NCI-H2196 (cell line): ENCODE measurements around the gene PTPRQ.

Experiments
- DNase-seq: peaks from one replicate; lab custom pipeline; 2025; ENCODE audit not compliant: unreplicated experiment; lab: John Stamatoyannopoulos, UW

Gene PTPRQ

DNA sequence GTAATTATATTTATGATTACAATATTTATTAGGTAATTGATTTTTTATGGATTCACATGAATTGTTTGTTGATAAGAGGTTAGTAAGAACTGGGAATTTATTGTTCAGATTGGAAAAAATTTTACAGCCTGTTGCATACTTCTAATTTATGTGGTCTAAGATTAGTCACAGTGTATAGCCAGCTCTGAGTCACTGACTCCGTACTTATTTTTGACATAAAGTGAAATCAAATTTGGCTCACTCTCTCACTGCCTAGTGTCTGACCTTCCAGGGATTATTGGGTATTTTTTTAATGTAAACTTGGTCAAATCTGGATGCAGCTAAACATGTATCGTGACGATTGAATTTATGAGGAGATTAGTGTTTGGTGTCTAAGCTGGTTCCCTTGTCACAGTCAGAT, 109.3 kb downstream of the PTPRQ start:
- no peak for DNase-seq

DNA sequence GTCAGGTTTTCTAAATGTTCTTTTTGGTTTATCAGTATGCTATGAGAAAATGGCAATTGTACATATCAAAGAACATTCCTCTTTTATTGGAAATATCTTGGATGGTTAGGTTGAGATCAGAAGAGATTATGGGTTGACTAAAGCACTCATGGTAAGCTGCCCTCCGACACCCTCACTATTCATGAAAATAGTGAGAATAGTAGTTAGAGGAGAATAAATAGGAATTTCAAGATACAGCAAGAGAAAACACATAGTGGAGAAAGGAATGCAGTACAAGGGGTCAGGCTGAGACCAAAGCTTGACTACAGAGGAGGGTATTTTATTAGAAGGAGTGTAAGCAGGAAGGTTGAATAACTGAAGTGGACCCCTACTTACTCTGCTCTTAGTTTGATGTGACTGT, 112.5 kb downstream of the PTPRQ start:
- DNase-seq = no peak

DNA sequence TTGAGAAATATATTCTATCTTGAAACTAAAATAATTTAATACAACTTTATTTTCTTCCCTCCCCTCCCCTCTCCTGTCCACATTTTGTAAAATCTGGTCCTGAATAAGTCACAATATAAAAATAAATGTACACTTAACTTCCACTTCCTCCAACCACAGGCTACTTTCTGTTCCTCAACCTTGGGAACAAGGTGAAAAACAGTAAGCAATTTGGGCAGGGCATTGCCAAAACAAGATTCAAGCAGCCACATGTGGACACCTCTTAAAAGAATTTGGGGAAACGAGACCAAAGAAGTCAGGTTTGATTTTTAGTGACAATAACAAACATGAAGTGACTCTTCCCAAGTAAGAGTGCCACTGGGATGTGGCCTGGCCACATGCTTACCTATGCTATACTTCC, 115.7 kb downstream of the PTPRQ start:
- DNase-seq = no peak

DNA sequence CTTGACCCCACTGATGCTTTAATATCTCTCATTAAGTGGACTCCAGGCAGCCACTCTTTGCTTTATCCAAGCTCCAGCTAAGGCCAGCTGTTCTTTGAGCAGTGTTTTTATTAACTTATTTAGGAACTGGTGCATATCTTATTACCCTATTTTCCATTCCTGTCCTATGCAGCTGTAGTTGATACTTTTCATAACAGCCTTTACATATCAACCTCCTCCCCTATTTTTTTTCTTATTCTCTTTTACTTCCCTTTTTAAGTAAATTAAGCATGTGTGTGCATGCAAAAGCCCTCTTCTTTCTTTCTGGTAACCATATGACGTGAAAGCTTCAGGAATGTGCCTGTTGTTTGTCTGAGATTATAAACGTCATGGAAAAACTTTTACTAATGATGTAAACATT, 121.2 kb downstream of the PTPRQ start:
- no peak for DNase-seq

DNA sequence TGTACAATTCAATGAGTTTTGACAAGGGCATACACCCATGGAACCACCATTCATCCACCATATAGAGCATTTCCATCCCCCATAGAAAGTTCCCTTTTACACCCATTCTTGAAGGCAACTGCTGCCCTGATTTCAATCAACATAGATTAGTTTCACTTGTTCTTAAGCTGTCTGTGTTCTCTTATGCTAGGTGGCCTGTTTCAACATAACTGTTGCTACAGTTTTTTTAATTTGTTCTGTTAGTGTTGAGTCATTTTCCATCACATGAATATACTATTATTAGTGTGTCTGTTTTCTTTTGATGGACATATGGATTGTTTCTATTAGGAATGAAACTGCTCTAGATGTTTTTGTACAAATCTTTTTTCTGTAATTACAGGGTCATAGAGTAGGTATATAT, 123.4 kb downstream of the PTPRQ start:
- DNase-seq = no peak

DNA sequence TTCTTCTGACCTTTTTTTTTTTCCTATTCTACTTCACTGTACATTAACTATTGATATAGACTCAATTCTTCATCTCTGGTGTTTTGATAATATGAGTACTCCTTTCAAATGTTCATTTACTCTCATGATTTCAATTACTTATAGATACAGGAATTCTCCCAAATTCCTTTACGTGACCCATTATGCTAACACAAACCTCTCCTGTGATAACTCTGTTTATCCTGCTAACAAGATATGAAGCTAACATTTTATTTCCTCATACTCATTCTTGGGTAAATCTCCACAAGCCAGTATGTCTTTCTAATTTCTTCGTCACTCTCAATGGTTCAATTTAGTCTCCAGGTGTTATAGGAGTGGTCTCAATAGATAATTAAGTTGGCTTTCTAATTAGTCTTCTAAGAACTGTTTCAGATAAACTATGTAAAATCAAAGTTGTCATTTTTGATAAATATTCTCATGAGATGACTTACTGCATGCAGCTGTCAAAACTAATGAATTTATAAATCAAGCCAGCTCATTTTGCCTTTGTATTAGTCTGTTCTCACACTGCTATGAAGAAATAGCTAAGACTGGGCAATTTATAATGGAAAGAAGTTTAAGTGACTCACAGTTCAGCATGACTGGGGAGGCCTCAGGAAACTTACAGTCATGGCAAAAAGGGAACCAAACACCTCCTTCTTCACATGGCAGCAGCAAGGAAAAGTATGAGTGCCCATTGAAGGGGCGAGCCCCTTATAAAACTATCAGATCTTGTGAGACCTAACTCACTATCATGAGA, 132.8 kb downstream of the PTPRQ start:
- DNase-seq = no peak

DNA sequence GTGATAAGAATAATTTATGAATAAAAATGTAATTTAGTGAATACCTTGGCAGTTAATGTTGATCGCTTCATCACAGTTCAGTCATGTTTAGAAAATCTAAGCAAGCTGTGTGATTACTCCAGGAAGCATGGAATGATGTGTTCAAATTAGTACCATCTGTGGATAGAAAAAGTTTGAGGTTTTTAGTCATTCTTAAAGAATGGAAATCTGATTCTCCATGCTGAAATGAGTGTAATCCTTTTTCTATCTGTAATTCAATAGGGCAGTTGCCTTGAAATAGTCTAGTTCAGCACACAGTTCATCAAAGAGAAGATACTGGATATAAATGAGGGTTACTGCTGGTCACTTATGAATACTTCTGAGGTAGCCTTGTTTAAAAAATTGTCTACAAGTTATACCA, 136.2 kb downstream of the PTPRQ start:
- no peak for DNase-seq

DNA sequence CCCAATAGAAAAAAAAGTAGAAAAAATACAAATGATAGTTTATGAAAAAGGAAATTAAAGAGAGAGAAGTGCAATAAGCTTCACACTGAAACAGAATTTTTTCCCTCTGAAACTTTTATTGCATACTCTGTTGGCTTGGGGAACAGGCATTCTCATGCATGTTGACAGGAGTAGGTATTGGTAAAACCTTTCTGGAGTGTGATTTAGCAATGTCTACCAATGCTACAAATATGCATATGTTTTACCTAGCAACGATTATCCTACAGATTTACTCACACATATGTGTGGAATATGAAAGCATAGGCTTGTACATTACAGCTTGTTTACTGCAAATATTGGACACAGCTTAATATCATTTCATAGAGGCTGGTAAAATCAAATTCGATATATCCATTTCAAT, 137.7 kb downstream of the PTPRQ start:
- no peak for DNase-seq

DNA sequence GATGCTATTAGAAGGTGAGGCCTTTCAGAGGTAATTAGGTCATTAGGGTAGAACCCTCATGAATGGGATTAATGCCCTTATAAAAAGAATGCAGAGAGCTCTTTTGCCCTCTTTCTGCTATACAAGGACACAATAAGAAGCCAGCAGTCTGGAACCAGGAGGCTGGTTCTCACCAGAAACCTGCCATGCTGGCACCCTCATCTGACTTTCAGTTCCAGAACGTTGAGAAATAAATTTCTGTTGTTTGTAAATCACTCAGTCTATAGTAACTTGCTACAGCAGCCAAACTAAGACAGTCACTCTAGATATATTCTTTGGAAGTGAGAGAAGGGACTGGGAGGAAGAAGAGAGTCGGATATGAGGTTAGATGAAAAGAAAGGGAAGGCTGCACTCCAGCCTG, 138.4 kb downstream of the PTPRQ start:
- no peak for DNase-seq

DNA sequence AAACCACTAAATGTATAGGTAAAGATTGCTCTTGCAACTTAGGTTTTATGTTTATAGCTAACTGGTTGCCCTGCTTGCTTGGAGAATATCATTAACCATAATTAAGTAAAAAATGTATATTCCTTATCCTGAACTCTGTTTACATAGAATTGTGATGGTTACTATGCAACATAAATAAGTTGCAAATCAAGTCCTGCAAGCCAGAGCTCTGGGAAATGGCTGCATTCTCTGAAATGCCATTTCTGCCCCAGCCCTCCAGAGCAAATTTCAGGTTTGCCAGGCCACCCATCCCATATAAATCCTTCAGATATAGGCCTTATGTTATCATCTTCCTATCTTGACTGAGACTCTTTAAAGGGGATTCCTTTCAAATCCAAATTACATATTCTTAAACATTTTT, 145.0 kb downstream of the PTPRQ start:
- no peak for DNase-seq

DNA sequence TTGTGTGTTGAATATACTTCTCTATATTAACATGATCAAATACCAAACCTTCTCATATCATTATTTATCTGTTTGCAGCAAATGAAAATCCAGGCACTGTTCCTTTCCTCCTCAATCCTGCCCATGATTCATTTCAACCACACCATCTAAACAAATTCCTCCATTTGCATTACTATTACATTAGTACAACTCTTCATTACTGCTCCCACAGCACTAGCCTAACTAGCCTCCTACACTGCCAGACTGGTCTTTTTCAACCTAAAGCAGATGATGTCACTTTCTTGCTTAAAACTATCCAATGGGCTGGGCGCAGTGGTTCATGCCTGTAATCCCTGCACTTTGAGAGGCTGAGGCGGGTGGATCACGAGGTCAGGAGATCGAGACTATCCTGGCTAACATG, 146.1 kb downstream of the PTPRQ start:
- DNase-seq = no peak

DNA sequence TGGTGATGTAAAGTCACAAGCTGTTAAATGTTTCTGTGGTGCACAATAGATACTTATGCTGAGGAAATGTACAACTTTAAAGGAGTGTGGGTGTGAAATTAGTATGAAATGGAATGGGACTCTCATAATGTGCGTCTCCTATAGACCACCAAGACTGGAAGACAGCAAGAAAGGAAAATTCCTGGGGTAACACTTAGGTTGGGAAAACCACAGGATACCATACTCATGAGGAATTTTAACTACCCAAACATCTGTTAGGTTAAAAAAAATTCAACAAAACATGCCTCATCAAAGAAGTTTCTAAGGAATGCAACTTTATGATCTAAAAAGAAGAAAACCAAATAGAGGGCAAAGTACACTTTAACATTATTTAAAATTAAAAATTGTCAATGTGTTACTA, 149.7 kb downstream of the PTPRQ start:
- DNase-seq = no peak

DNA sequence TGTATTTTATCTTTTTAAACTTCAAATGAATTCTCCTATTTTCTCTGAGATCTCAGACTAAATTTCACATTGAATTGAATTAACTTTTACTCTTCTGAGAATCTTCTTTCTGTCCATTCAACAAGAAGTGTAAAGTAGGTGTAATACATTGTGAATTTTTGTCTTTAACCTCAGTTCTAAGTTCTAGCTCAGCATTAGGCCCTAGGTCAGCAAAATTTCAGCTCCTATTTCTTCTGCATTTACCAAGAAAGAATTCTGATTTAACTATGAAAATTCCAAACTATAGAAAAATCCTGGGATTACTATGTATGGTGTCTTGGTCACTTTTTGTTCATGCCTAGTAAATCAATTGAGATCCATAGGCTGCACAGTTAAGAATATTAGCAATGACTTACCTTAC, 152.5 kb downstream of the PTPRQ start:
- DNase-seq = no peak

DNA sequence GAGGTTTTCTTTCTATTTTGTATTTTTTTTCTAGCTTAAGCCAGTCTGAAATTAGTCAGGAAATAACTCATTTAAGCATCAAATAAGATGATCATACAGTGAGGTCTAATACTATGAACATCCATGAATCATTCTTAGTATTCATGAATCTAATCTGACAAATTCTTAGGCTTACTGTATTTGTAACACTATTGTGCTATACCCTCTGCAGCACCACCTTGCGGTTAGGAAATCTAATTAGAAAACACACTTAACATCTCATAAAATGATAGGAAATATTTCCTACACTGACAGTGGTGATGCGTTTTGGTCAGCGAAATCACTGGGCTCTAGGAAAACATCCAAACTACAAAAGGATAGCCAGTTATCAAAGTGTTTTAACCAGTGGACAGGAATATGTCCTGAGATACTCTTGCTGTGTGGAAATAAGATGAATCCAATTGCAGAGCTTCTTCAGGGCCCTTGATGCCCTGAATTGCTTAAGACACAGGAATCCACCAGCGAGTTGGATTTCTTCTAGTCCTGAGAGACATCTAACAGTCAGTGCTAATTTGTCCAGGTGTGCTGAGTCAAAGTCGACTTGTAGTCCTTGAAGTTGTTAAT, 154.1 kb downstream of the PTPRQ start:
- no peak for DNase-seq

DNA sequence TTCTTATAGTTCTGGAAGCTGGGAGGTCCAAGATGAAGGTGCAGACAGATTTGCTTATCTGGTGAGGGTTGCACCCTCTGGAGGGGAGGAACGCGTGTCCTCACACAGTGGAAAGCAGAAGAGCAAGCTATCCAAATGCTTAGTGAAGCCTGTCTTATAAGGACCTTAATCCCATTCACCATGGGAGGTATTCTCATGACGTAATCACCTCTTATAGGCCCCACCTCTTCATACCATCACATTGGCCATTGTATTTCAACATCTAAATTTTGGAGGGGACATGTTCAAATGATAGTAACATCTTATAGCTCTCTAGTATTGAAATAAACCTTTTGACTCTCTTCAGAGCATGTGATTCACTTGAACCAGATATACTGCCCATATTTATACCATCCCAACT, 158.4 kb downstream of the PTPRQ start:
- DNase-seq = no peak

DNA sequence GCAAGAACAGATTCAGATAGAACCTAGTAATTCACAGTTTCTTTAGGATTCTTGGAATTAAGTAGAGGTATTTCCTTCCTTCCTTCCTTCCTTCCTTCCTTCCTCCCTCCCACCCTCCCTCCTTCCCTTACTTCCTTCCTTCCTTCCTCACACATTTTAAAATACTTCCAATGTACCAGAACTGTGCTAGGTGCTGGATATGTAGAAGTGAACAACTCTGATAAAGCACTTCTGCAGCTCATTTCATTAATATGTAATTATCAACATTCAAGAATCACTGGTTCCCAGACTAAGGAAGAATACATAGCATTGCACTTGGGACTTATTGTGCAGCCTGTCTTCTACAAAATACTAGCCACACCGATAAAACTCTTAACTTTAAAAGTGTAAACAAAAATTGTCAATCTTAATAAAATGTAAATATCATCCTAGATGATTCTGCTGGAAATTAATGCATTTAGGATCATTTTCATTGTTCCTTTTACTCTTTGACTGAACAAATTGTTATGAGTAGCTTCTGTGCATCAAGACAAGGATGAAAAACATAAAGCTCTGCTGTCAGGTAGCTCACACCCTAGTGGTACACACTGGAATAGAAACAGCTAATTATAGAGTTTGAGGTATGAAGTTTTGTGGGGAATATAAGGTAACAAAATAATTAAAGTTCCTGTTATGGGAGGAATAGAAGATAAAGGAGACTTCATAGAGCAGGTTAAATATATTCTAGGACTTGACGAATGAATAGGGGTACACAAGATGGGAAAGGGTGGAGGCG, 163.5 kb downstream of the PTPRQ start:
- DNase-seq = no peak

DNA sequence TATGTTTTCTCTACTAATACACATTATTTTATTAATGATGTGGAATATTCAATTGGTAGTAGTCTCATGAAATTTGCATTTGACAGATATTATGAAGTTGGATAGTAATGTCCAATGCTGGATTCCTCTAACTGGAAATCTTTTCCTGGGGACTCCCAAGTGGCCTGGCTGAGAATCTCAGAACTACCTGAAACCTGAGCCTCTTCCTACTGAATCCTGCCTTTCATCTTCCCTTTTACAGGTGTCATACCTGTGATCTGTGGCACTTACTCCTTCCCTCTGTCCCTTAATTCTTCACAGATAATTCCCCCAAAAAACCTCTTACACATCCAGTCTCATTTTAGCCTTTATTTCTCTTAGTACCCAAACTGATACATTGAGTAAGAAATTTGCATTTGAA, 173.7 kb downstream of the PTPRQ start:
- no peak for DNase-seq

DNA sequence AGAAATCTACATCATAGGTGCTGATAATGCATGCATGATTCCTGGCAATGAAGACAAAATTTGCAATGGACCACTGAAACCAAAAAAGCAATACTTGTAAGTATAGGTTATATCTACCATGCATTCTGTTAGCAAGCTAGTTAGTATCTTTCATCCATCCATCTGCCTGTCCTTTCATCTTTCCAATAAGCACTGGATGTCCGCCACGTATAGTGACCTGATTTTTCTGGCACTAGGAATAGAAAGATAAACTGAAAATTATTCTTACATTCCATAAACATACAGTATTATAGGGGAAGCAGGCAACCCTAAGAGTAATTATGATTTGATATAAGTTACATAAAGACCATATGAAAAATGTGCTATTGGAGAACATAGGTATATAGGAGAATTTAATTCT, 176.2 kb downstream of the PTPRQ start:
- no peak for DNase-seq

DNA sequence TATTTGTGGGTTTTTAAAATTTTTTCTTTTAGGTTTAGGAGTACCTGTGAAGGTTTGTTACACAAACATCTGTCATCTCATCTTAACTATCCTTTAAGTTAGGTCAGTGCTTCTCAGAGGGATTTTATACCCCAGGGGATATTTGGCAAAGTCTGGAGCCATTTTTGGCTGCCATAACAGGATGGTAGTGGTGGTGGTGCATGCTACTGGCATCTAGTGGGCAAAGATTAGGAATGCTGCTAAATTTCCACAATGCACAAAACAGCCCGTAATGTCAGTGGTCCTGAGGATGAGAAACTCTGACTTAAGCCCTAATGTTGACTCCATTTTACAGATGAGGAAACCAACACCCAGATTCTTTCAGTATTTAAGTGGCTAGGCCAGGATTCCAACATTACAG, 178.2 kb downstream of the PTPRQ start:
- DNase-seq = no peak

DNA sequence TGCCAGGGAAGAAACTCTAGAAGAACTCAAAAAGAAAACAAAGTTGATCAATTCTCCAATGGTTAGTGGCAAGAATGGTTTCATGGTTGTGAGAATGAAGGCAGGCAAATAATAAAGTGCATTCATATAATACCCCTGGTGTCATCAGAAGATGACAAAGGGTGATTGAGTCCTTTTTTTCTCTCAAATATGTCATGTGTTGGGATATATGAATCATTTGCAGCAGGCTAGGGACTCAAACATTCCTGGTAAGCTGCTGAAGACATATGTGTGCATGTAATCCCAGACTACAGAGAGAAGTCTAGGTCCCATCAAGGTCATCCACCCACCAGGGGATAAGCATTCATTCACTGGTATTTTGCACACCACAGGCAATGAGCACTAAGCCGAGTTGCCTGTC, 181.0 kb downstream of the PTPRQ start:
- no peak for DNase-seq

DNA sequence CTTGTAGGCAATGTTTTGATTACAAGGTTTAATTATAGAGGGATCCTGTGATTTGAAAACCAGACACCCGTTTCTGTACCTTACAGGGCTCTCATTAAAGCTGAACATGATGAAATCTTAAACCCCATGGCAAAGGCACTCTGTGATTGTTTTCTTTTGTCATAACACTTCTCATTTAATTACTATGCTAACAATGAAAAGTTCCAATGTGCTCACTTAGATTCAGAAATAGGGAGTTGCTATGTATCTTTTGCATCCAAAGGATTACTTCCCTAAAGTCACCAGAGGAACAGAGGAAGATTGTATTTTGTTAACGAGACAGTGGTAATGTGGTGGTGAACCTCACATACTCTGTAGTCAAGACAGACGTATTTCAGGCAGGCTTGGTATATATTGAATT, 181.9 kb downstream of the PTPRQ start:
- no peak for DNase-seq

DNA sequence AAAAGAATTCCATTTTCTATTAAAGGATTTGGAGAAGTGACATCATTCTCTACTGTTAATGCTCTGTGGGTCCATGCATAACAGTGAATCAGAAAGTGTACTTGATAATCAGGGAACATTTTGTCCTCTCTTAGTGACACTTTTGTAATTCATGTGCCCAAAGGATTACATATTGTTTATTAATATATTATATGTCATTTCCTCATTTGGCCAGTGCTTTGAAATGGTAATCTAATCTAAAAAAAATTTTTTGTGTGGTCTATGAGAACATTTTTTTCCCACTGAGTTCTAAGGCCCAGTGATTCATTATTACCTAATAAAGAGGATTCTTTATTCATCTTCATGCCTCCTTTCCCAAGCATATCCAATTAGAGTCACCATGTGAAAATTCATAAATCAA, 183.7 kb downstream of the PTPRQ start:
- DNase-seq = no peak
